RKO (cell line): ENCODE measurements around the gene KDM5C.

Experiments used
- DNase-seq: peaks from one replicate; pipeline ENCODE4 v3.0.0-alpha.2; 2016; ENCODE audit warnings: low spot score

KDM5C gene

DNA sequence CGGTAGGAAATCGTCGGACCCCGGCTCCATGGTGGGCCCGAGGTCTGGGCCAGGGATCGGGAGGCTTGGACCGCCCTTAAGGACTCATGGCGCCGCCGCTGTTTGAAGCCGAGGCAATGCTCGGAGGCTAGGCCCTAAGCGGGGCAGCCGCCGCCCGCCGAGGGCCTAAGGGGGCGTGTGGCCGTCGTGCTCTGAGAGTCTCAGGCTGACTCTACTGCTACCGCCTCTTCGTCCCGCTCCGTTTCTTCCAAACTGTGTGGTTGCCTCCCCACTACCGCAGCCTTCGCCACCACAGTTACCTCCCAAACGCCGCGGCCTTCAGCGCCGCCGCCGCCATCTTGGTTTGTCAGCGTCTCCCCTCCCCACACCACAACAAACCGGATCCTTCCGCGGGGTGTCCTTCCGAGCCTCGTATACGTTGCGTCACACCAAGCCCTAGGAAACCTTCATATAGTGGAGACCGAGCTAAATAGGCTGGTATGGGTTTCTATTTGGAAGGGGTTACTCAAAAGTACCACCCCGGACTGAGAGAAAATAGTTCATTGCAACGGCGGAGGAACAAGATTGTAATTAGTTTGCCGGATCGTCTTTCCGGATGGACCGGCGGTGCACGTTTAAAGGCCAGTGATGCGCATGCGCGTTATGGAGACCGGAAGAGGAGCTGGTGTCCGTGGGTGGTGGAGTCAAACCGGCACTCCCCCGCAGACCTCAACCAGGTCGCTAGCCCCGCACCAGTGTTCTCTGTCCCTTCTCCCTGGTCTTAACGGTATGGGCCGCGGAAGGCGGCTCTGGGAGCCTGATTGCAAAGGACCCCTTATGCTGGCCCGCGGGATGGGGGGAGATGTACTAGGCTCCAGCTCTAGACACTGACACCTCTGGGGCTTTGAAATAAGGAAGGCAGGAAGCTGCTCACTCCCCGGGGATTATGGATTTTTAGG lies at the start of gene KDM5C:
Gene KDM5C (minus strand): TSS at position 348 of the 938 bp plus-strand sequence. CDS start 318 bp downstream, at position 30.
- DNase-seq, result peak; percentile 95

DNA sequence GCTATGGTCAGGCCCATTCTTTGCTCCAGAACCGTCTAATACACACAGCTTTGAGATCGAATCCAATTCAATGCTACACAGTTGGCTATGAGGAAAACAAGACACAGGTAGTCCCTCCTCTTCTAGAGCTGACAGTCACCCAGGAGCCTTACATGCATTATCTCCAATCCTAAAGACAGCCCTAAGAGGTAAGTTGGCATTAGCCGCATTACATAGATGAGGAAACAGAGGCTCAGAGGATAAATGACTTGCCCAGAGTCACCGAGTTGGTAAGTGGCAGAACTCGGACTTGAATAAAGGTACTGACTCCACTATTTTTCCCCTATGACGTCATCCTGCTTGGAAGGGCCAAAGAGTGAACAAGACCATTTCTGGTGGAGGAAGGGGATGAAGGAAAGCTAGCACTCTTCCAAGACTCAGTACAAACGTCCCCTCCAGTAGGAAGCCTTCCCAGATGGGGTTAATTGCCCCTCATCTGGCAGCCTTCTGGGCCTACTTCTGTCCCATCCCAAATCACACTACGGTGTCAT lies 47.9 kb upstream of the KDM5C start:
- DNase-seq, result no peak

DNA sequence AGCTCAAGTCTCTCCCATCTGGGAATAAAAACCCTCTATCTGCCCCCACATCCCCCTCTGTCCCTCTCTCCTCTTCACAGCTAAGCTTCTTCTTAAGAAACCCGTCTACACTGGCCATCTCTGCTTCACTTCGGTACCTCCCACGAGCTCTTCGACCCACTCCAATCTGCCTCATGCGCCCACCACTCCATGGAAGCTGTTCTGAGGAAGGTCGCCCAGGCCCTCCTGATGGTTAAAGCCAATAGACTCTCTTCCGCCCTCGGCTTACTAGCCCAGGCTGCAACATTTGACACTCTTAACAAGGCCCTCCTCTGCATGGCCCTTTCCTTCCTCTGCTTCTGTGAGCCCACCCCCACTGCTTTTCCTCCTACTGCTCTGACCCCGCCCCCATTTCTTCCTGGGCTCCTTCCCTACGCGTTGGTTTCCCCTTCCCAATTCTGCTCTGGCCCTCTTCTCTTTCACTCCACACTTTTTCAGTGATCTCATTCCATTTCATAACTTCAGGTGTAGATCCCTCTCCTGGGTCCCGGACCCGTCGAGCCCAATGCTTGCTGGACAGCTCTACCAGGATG lies 44.6 kb upstream of the KDM5C start:
- DNase-seq, result no peak

- DNase-seq, result no peak
Observed at GRCh38 chrX:53268173-53268572, 43.2 kb upstream of the KDM5C start.

DNA sequence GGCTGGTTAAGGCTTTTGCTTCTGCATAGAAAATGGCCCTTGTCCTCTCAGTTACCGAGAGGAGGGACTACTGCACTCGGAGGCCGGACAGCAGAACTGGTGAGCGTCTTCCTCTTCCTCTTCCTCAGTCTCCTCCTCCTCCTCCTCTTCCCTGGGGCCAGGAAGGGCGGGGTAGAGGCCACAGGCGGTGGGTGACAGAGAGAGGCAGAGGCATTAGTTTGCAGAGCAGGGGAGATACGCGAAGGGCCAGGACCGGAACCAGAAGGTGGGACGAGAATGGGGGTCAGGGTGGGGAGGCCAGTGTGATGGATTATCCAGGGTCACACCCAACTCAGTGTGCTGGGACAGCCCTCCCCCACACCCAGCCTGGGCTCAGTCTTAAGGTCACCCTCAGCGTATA lies 41.9 kb upstream of the KDM5C start:
- no peak for DNase-seq

DNA sequence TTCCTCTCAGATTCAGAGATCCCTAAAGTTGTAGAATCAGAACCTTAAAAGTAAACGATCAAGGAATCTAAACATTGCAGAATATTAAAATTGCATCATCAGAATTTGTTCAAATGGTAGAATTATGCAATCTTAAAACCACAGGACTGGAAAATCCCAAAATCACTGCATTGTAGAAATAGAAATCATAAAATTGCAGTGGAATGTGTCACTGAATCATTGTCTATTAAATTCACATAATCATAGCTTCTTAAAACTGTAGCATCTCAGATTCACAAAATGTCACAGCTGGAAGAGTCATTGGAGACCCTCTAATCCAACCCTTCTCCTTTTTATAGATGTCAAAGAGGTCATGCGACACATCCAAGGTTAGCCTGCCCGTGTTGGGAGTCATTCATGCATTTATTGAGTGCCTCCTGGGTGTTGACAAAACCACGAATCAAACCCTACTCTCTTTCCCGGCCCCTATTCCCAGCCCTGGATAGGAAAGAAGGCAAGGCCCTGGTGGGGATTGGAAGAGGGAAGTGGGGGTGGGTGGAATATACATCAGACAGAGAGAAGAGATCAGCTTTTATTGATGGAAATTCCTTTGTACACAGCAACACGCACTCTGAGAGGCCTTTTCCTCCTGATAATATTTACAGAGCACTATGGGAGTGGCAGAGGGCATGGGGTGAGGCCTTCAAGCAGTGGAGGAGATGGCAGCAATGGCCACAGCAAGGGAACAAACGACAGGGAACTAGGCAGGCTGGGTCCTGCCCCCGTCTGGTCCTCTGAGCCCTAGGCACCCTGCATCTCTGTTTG lies 41.0 kb upstream of the KDM5C start:
- DNase-seq, result no peak

DNA sequence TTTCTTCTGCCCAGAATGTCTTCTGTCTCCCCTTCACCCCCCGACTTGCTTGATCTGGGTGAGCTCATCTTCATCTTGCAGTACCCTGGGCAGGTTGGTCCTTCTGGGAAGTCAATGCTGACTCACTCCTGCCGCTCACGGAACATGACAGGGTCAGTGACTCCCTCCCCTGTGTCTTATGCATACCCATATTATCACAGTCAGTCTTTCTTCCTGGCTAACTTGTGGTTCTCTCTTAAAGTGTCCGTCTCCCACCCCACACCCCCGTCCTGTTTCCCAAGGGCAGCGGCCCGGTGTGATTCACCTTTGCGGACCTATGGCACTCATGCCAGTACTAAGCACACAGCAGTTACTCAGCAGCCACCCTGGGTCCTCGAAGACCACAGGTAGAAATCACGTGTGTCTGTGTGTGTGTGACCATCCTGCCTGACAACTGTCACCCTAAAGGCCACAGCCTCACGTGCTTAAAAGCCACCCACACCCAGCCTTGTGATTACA lies 38.6 kb upstream of the KDM5C start:
- DNase-seq, result peak; percentile 60

- no peak for DNase-seq
Observed at GRCh38 chrX:53262918-53263394, 37.9 kb upstream of the KDM5C start.

DNA sequence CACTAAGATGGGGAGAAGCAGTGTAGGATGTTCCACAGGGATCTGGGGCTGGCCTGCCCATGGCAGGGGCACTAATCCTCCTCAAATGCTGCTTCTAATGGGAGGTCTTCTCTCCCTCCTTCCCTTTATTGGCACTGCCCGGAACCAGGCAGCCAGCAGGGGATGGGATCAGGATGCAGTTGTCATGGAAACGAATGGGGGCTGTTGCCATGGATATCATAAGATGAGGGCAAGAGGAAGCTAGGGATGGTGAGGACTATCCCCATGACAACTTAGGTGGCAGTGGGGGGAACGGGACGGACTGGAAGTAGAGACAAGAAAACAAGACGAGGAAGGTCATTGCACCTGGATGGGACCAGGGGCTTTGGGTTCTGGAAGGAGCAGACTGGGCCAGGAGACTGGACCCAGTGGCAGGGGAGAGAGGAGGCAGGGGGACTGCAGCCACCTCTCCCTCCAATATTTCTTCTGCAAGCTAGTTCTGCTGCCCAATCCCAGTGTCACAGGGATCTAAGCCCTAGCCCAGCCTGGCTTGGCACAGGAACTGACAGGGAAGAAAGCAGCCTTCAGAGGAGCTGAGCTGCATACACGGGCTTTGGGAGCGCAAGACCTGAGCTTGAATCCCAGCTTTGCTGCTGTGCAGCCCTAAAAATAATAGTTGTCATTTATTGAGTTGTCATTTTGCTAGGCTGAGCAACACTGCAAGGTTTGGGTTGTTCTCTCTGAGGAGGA lies 37.3 kb upstream of the KDM5C start:
- no peak for DNase-seq

DNA sequence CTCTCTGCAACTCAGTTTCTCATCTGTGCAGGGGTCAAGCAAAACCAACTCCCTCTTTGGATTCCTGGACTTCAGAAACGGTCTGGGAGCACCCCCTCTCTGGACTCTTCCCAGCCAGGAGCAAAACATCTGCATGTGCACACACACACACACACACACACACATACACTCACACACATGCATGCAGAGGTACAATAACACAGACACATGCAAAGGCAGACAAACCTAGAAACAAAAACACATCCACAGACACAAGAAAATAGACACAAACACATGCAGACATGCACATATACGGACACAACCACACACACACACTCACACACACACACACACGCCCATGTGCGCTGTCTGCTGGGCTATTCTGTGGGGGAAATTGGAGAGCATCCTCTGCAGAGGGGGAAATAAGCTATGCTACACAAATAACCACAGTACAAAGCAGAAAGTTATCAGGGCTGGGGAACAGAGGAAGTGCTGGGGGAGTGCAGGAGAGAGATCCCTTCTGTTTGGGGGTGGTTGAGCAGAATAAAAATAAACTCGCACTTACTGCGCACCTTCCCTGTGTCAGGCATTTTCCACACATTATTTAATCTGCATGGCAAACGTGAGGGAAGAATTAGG lies 36.5 kb upstream of the KDM5C start:
- no peak for DNase-seq

DNA sequence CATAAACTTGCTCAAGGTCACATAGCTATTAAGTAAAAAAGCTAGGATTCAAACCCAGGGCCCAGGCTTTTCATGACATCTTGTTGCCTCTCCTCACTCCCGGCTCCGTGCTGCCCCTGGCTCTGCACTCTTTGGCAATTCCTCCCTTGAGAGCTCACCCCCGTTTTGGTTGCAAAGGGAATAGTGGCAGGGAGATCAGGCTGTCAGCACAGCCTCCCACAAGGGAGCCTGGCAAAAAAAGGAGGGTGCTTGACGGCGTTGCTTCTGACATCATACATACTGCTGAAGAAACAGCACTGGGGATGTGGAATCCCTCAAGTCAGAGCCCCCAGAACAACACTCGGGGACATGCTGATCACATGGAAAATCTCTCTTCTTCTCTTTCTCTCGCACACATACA lies 35.8 kb upstream of the KDM5C start:
- DNase-seq, result no peak

- DNase-seq, result no peak
Observed at GRCh38 chrX:53257670-53258423, 32.8 kb upstream of the KDM5C start.

DNA sequence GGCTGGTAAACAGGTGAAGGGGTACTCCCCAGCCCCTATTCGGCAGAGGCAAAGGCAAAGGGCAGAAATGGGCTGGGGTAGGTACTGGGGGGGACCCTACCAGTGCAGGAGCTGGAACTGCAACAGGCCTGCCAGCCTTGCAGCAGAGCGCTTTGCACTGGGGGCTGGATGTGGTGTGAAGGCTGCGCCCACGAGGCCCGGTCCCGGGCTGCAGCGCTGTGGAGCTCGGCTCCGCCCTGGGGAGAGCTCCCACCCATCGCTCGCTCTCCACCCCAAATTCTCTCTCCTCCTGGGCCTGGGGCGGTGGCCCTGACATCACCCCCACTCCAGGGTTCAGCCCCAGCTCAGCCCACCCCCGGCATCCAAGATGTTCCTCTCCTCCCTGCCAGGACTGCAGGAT lies 32.2 kb upstream of the KDM5C start:
- no peak for DNase-seq

DNA sequence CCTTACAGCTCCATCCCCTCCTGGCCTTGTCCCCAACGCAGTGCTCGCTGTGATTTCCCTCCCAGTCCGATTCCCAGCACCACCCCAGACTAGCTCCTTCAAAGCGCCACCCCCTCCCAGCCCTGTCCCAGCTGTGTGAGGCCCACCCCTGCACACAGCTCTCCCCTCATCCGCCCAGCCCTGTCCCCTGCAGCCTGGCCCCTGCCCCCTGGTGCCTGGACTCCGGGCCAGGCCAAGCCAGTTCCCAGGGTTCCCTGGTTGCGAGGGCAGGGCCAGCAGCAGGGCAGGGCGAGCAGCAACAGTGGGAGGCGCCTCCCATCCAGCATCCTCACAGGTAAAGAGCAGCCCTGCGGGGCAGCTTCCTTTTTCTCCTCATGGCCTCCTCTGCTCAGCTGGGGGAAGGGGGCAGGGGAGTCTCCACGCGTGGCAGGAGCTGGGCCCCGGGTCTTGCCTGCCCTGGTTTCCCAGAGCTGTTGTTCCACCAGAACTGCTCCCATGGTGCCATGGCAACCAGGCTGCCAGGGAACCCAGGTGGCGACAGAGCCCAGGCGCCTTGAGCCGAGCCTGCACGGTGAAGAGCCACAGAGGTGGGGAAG lies 31.5 kb upstream of the KDM5C start:
- DNase-seq, result no peak

- no peak for DNase-seq
Observed at GRCh38 chrX:53255738-53256191, 30.8 kb upstream of the KDM5C start.

- no peak for DNase-seq
Observed at GRCh38 chrX:53254570-53255461, 29.8 kb upstream of the KDM5C start.

DNA sequence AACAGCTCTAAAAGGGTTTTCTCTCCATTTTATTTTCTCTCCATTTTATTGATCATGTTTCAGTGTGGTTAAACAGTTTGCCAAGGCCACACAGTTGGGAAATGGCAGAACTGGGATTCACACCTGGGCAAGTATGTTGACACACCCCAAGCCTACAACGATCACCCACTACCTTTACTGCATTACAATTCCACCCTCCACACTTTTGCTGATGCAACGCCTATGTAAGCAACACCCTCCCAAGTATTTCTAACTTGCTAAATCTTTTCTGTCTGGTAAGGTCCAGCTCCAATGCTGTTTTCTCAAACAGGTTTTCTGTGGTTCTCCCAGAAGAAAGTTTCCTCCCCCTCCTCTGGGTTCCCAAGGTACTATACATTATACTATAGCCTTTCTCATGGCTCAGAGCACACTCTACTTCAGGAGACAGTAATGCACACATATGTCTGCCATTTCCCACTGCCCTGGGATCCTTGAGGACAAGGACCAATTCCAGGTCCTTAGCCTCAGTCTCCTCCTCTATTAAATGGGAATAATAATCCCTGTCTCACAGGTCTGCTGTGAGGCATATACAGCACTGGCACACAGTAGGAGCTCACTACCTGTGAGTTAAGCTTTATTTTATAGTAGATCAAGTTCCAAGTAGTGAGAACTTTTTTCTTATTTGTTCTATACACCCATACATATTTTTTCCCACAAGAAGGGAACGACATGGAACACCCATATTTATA lies 28.4 kb upstream of the KDM5C start:
- DNase-seq, result no peak

- DNase-seq, result no peak
Observed at GRCh38 chrX:53251307-53251706, 26.3 kb upstream of the KDM5C start.
